HL-60 (cell line): ENCODE results near the gene EPS8L1.
A peak's percentile ranks its signal among the peaks of the same experiment; 100 is the strongest.
"Not testable (repeated sequence)": the region's sequence is repeated elsewhere in the genome, so short reads cannot be mapped to it uniquely, and the experiment has no call there.

Experiments
- DNase-seq, 2 experiments: peaks; one replicate each; pipeline ENCODE4 v3.0.0-alpha.2; 2010 to 2020; ENCODE audit warnings: low read depth in 1 of 2, low spot score in 1 of 2
- H3K27ac ChIP-seq: fragments of 250-450 bp; sonication (Bioruptor Pico); replicated peaks from 2 replicates; pipeline ENCODE4 v1.5.1; 2020; ENCODE audit warnings: mild to moderate bottlenecking, moderate library complexity
- H3K27me3 ChIP-seq: fragments of 250-450 bp; sonication (Bioruptor Pico); 2 replicates; pipeline ENCODE4 v1.5.1; 2021; ENCODE audit warnings: mild to moderate bottlenecking, moderate library complexity; ENCODE audit not compliant: insufficient read depth, poor library complexity, severe bottlenecking
- H3K4me3 ChIP-seq: replicated peaks from 2 replicates; pipeline ENCODE4 v1.5.1; 2011; ENCODE audit warnings: mild to moderate bottlenecking, control low read depth, low read length; ENCODE audit not compliant: insufficient read depth
- GABPA ChIP-seq: IDR thresholded peaks from 2 replicates; pipeline ENCODE4 v1.6.1; 2012; ENCODE audit warnings: low read depth
- POLR2AphosphoS5 ChIP-seq: IDR thresholded peaks from 2 replicates; pipeline ENCODE4 v1.6.1; 2012; ENCODE audit warnings: low read depth
- SPI1 ChIP-seq: IDR thresholded peaks from 2 replicates; pipeline ENCODE4 v1.6.1; 2012; ENCODE audit warnings: low read depth, mild to moderate bottlenecking, borderline replicate concordance
- TF ChIP-seq, protein P1 (sequence below): IDR thresholded peaks from one replicate; pipeline ENCODE4 v1.5.1; 2011; ENCODE audit warnings: low read length, control low read depth, inconsistent platforms; ENCODE audit not compliant: insufficient read depth
- TF ChIP-seq, protein P2 (sequence below): IDR thresholded peaks from 2 replicates; pipeline ENCODE4 v1.6.1; 2012; ENCODE audit warnings: low read depth; ENCODE audit not compliant: insufficient replicate concordance

Gene EPS8L1

DNA sequence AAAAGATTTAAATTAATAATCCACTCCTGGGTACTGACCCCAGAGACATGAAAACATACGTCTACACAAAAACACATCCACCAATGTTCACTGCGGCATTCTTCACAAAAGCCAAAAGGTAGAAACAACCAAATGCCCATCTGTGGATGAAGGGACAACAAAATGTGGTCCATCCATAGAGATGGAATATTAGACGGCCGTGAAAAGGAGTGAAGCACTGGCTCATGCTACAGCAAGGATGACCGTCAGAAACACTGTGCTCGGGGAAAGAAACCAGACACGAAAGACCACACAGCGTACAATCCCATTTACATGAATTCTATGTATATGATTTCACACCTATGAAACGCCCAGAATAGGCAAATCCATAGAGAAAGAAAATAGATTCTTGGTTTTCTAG lies 18.8 kb upstream of the EPS8L1 start:
- TF ChIP-seq GABPA: no peak
- TF ChIP-seq, protein P1, sequence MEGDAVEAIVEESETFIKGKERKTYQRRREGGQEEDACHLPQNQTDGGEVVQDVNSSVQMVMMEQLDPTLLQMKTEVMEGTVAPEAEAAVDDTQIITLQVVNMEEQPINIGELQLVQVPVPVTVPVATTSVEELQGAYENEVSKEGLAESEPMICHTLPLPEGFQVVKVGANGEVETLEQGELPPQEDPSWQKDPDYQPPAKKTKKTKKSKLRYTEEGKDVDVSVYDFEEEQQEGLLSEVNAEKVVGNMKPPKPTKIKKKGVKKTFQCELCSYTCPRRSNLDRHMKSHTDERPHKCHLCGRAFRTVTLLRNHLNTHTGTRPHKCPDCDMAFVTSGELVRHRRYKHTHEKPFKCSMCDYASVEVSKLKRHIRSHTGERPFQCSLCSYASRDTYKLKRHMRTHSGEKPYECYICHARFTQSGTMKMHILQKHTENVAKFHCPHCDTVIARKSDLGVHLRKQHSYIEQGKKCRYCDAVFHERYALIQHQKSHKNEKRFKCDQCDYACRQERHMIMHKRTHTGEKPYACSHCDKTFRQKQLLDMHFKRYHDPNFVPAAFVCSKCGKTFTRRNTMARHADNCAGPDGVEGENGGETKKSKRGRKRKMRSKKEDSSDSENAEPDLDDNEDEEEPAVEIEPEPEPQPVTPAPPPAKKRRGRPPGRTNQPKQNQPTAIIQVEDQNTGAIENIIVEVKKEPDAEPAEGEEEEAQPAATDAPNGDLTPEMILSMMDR: no peak
- TF ChIP-seq POLR2AphosphoS5: no peak
- TF ChIP-seq SPI1: no peak
- TF ChIP-seq, protein P2, sequence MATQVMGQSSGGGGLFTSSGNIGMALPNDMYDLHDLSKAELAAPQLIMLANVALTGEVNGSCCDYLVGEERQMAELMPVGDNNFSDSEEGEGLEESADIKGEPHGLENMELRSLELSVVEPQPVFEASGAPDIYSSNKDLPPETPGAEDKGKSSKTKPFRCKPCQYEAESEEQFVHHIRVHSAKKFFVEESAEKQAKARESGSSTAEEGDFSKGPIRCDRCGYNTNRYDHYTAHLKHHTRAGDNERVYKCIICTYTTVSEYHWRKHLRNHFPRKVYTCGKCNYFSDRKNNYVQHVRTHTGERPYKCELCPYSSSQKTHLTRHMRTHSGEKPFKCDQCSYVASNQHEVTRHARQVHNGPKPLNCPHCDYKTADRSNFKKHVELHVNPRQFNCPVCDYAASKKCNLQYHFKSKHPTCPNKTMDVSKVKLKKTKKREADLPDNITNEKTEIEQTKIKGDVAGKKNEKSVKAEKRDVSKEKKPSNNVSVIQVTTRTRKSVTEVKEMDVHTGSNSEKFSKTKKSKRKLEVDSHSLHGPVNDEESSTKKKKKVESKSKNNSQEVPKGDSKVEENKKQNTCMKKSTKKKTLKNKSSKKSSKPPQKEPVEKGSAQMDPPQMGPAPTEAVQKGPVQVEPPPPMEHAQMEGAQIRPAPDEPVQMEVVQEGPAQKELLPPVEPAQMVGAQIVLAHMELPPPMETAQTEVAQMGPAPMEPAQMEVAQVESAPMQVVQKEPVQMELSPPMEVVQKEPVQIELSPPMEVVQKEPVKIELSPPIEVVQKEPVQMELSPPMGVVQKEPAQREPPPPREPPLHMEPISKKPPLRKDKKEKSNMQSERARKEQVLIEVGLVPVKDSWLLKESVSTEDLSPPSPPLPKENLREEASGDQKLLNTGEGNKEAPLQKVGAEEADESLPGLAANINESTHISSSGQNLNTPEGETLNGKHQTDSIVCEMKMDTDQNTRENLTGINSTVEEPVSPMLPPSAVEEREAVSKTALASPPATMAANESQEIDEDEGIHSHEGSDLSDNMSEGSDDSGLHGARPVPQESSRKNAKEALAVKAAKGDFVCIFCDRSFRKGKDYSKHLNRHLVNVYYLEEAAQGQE: no peak
- no peak for DNase-seq
- Histone ChIP-seq H3K27ac (no peak overlapping the region), H3K4me3 (no peak overlapping the region), H3K27me3 (no peaks in the 10 kb centered on the region)

DNA sequence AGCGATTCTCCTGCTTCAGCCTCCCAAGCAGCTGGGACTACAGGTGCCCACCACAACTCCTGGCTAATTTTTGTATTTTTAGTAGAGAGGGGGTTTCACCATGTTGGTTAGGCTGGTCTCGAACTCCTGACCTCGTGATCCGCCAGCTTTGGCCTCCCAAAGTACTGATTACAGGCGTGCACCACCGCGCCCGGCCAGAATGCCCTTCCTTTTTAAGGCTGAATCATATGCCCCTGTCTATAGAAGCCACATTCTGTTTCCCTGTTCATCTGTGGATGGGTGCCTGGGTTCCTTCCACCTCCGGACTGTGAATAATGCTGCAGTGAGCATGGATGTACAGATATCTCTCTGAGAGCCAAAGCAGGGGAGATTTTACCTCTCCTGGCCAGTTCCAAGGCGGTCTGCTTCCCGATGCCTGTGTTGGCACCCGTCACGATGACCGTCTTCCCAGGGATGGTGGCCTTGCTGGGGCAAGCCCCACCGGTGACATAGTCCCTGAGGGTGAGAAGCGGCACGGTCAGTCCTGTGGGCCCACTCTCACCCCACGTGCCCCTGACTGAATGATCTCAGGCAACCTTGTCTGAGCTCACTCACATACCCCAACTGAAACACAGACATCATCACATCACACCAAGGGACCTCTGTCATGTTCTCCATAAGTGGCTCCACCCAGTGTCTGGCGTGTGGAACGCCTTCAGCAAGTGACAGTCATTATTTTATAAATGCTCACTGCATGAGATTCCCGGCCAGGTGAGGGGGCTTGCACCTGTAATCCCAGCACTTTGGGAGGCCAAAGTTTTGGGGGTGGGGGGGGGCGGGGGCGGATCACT lies 16.7 kb upstream of the EPS8L1 start:
- TF ChIP-seq POLR2AphosphoS5 (no peak; the same call in 1 of the 2 replicates), GABPA (no peak), SPI1 (no peak)
- TF ChIP-seq, protein P2: no peak
- TF ChIP-seq, protein P1: no peak
- no peak overlapping the region for H3K4me3 ChIP-seq
- no peak for DNase-seq
- no peaks in the 10 kb centered on the region for H3K27me3 ChIP-seq
- H3K27ac ChIP-seq: no peak overlapping the region

DNA sequence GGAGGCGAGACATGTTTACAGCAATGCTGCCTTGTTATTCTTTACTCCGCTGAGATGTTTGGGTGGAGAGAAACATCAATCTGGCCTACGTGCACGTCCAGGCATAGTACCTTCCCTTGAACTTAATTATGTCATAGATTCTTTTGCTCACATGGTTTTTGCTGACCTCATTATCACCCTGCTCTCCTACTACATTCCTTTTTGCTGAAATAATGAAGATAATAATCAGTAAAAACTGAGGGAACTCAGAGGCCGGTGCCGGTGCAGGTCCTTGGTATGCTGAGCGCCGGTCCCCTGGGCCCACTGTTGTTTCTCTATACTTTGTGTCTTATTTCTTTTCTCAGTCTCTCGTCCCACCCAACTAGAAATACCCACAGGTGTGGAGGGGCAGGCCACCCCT lies 15.4 kb upstream of the EPS8L1 start:
- DNase-seq, H3K27me3 ChIP-seq, H3K27ac ChIP-seq, H3K4me3 ChIP-seq: not testable (repeated sequence)

DNA sequence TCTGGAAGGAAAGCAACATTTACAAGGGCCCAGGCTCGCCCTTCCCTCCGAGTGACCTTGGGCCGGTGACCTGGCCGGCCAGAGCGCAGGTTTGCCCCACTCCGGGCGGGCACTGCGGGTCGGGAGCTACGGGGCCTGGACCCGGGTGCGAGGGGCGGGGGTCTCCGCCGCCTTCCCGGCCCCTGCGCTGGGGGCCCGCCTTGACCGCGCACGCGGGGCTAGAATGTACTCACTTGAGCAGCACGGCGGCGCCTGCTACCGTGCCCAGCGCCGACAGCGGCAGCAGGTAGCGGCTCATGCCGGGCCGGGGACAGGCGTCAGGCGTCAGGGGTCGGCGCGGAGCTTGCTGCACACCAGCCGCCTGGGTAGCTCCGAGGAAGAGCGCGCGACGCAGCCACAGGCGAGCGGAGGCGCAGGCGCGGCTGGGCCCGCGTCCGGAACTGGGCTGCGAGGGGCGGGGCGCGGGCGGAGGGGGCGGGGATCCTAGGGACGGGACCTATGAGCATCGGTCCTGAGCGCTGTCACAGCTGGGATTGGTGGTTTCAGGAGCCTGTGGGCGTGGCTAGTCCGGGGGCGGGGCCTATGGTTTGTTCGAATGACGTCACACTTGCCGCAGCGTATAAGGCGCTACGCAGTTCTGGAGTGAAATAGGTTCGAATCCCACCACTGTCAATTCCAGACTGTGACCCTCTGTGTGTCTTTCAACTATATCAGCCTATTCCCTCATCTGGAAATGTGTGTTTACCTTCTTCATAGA lies 12.8 kb upstream of the EPS8L1 start, which contains the start of gene RDH13:
Gene RDH13, minus strand, starts transcription at position 414 of the 757 bp plus-strand sequence. Its CDS starts 116 bp downstream, at position 298.
- Histone ChIP-seq H3K4me3 (peak within 1 kb of the TSS; percentile 88), H3K27ac (peak within 1 kb of the TSS; percentile 64), H3K27me3 (peaks cover 2% of the 10 kb centered on the region)
- TF ChIP-seq GABPA: no peak
- TF ChIP-seq SPI1: no peak
- TF ChIP-seq, protein P2: peak; percentile 13
- peak; percentile 62; the same call in 1 of the 2 replicates for TF ChIP-seq POLR2AphosphoS5
- DNase-seq: peak; percentile 84 to 97
